Peyer's patch (tissue), 4 donors: ENCODE results near the gene WLS. TPM values are rescaled to one million over a fixed set of nuclear protein-coding genes. Genes with fewer than 3 reads are reported as not detected.

Experiments used
- DNase-seq, 3 donors: peaks; one replicate each; pipeline ENCODE4 v3.0.0-alpha.2; 2017 to 2019
- H3K27ac ChIP-seq, 4 donors: fragments of 200-600 bp; sonication (generic); one replicate each; pipeline ENCODE4 v1.5.1; 2016 to 2019
- H3K27me3 ChIP-seq, 2 donors: fragments of 200-600 bp; sonication (generic); one replicate each; pipeline ENCODE4 v1.5.1; 2019
- H3K36me3 ChIP-seq, 3 donors: fragments of 200-600 bp; sonication (generic); one replicate each; pipeline ENCODE4 v1.5.1; 2016 to 2019
- H3K4me1 ChIP-seq, 4 donors: fragments of 200-600 bp; sonication (generic); one replicate each; pipeline ENCODE4 v1.5.1; 2016 to 2019
- H3K4me3 ChIP-seq, 4 donors: fragments of 200-600 bp; sonication (generic); 1 replicate in 3 of 4; 2 replicates in 1 of 4; pipeline ENCODE4 v1.5.1; 2016 to 2019; ENCODE audit warnings: mild to moderate bottlenecking in 1 of 4
- H3K9me3 ChIP-seq, 4 donors: fragments of 200-600 bp; sonication (generic); one replicate each; pipeline ENCODE4 v1.5.1; 2016 to 2019; ENCODE audit warnings: mild to moderate bottlenecking in 1 of 4
- POLR2A ChIP-seq, 2 donors: fragments of 450-650 bp; IDR thresholded peaks; one replicate each; pipeline ENCODE4 v1.5.1; 2017; ENCODE audit warnings: antibody characterized with exemption in 2 of 2, mild to moderate bottlenecking in 2 of 2, moderate library complexity in 2 of 2
- total RNA-seq, 4 donors: library from RNA; depleted of rRNA; stranded (reverse); fragments of >200 nt; gene quantifications; one replicate each; pipeline ENCODE4 v1.1.0, GENCODE V29; 2016
- TF ChIP-seq, protein P1 (sequence below), 6 experiments: fragments of 450-650 bp in 4 of 6; fragments of 200-600 bp in 2 of 6; sonication (generic) in 1 of 6; IDR thresholded peaks; one replicate each; pipeline ENCODE4 v1.5.1; 2017 to 2019; ENCODE audit warnings: antibody characterized with exemption in 6 of 6, mild to moderate bottlenecking in 3 of 6, moderate library complexity in 1 of 6

WLS gene
- total RNA-seq, 4 donors from 2014 or later = 46.1 to 140 (median 73.8) TPM

DNA sequence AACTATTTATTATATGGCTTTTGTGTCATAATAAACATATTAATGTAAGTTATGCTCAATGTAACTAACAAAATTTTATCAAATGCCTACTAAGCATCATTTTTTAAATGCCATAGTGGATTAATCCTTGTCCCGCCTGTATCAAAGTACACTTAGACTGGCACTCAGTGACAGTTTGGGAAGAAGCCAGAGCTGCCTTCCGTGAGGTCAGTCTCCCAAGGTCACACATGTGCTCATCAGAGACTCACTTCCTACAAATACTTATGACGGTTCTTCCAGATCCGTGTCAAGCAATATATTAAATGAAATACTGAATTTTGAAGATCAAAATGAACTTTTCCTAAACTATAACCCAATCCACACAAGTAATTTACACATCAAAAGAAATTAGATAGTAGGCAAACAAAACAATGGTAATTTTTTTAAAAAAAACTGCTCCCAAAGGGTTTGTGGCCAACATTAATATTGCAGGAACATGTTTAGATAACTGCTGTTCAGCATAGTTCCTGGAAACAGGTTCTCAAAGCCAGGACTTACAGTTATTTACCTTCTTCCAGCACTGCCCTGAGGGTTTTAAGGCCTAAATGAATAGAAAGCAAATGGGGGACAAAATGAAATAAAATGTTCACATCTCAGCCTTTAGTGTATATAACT is 27.2 kb downstream of the WLS start:
- Histone ChIP-seq H3K4me3 (no peak overlapping the region), H3K27ac (no peak overlapping the region), H3K9me3 (no peaks in the 10 kb centered on the region), H3K27me3 (no peaks in the 10 kb centered on the region), H3K4me1 (peaks cover 0 to 14% (median 0%) of the 10 kb centered on the region in 4 donors), H3K36me3 (no peaks in the 10 kb centered on the region)
- DNase-seq = no peak
- TF ChIP-seq, protein P1, sequence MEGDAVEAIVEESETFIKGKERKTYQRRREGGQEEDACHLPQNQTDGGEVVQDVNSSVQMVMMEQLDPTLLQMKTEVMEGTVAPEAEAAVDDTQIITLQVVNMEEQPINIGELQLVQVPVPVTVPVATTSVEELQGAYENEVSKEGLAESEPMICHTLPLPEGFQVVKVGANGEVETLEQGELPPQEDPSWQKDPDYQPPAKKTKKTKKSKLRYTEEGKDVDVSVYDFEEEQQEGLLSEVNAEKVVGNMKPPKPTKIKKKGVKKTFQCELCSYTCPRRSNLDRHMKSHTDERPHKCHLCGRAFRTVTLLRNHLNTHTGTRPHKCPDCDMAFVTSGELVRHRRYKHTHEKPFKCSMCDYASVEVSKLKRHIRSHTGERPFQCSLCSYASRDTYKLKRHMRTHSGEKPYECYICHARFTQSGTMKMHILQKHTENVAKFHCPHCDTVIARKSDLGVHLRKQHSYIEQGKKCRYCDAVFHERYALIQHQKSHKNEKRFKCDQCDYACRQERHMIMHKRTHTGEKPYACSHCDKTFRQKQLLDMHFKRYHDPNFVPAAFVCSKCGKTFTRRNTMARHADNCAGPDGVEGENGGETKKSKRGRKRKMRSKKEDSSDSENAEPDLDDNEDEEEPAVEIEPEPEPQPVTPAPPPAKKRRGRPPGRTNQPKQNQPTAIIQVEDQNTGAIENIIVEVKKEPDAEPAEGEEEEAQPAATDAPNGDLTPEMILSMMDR (IDR thresholded peaks at IDR 0.05) = no peak
- TF ChIP-seq POLR2A (IDR thresholded peaks at IDR 0.05) = no peak

DNA sequence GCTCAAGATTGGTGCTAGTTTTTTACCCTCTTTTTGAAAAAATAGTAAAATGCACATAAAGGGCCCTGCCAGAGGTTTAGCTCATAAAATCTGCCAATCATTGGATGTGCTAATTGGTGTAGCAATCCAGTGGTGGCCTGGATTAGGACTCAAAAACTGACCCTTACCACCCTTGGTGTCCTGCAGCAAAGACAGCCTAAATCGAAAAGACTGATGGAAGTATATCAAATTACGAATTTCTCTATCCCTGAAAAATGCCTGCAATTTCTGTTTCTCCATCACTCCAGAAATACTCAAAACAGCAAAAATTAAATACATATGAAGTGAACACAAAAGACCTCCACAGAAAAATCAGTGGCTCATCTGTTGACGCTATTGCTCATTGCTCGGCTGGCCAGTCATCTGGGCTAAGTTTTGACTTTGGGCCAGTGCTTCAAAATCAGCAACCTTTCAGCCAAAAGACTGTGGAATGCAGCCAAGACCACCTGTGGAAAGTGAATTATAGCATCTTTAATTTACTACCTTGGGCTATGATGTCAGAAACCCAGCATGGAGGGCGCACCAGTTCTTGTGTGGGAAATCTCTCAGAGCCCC is 30.0 kb downstream of the WLS start:
- Histone ChIP-seq H3K36me3 (no peaks in the 10 kb centered on the region), H3K4me1 (peaks cover 0 to 33% (median 0%) of the 10 kb centered on the region in 4 donors), H3K27me3 (no peaks in the 10 kb centered on the region), H3K27ac (no peak overlapping the region), H3K9me3 (no peaks in the 10 kb centered on the region), H3K4me3 (no peak overlapping the region)
- DNase-seq = no peak
- TF ChIP-seq POLR2A (IDR thresholded peaks at IDR 0.05) = no peak
- TF ChIP-seq, protein P1 (IDR thresholded peaks at IDR 0.05) = no peak

DNA sequence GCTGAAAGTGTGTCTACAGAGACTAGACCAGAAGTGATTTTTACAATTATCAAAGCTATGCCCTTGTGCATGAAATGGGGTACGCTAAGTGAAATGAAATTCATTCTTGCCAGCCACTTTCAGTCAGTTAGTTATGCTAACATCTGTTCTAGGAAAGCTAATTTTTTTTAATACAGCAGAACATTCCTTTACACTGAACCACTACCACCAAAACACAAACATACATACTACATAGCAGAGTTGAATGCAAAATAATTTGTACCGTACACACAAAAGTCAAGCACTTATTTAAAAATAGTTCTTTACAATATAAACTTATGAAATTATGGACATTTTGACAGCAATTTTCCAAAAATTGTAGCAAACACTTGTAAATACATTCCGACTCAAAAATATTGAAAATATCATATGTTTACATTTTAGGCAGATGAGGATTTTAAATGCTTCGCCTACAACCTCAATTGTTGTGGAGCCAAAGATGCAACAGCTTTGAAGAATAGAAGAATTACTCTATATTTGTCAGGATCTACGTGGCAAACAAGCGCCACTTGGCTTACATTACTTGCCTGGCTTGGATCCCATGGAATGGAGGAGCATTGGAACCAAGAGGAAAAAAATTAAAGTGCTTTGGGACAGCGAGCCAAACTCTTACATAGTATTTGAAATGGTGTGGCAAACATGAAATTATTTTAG is 30.6 kb downstream of the WLS start:
- Histone ChIP-seq H3K4me3 (no peak overlapping the region), H3K9me3 (no peaks in the 10 kb centered on the region), H3K27ac (no peak overlapping the region), H3K36me3 (no peaks in the 10 kb centered on the region), H3K27me3 (no peaks in the 10 kb centered on the region), H3K4me1 (peaks cover 0 to 39% (median 0%) of the 10 kb centered on the region in 4 donors)
- no peak for TF ChIP-seq POLR2A (IDR thresholded peaks at IDR 0.05)
- TF ChIP-seq, protein P1 (IDR thresholded peaks at IDR 0.05) = no peak
- DNase-seq = no peak

DNA sequence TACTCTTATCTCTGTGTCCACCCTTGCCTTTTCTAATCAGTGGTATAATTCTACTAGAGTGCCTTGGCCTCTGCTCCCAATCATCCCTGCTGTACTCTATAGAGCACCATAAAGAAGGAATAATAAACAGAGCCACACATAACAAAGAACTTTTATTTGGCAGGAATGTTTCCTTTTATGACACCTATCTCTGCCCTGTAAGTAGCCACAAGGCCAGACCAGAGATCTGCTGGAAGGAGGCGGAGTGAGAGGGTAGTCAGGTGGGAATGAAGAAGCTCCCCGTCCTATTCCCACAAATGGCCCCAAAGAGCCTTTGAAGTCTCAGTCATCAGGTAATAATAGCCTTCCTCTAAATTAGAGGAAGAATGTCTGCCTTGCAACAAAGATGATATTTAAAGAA is 32.7 kb downstream of the WLS start:
- TF ChIP-seq, protein P1 (IDR thresholded peaks at IDR 0.05) = no peak
- TF ChIP-seq POLR2A (IDR thresholded peaks at IDR 0.05) = no peak
- Histone ChIP-seq H3K9me3 (no peaks in the 10 kb centered on the region), H3K36me3 (no peaks in the 10 kb centered on the region), H3K27ac (peak overlapping the region in 1 of 4 donors; percentile 70), H3K4me1 (peaks cover 0 to 42% (median 0%) of the 10 kb centered on the region in 4 donors), H3K27me3 (no peaks in the 10 kb centered on the region), H3K4me3 (no peak overlapping the region)
- no peak for DNase-seq

DNA sequence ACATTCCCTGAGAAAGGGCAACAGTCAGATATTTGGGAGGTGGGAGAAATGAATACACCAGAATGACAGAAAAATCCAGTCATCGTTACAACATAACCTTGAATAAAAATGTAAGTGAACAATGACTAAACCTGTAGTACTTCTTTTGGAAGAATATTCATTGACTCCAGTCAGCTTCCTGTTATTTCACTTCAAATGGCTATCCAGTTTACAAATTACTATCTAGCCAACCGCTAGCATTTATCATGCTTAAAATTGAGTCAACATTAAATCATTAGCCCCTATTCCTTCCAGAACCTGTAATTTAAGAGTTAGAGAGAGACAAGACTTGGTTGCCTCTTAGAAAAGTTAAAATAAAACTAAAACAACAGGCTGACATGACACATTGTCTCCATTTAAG is 33.6 kb downstream of the WLS start:
- no peaks in the 10 kb centered on the region for H3K27me3 ChIP-seq
- TF ChIP-seq, protein P1 (IDR thresholded peaks at IDR 0.05) = no peak
- TF ChIP-seq POLR2A (IDR thresholded peaks at IDR 0.05) = no peak
- no peak overlapping the region for H3K4me3 ChIP-seq
- no peaks in the 10 kb centered on the region for H3K36me3 ChIP-seq
- H3K4me1 ChIP-seq = peaks cover 0 to 42% (median 0%) of the 10 kb centered on the region in 4 donors
- peak overlapping the region in 2 of 4 donors; percentile 61 to 70 for H3K27ac ChIP-seq
- no peaks in the 10 kb centered on the region for H3K9me3 ChIP-seq
- no peak for DNase-seq
